Dermis blood vessel endothelial cell (primary cell): ENCODE measurements around the gene SERPINA12. TPM values are rescaled to one million over a fixed set of nuclear protein-coding genes. Genes with fewer than 3 reads are reported as not detected.

ENCODE experiments used
- total RNA-seq: library from RNA; depleted of rRNA; stranded (reverse); fragments of >200 nt; gene quantifications from 2 replicates; pipeline ENCODE4 v1.2.3, GENCODE V29; 2014

The SERPINA12 gene
- total RNA-seq, 1 donor from 2014 or later = not detected

Other genes starting within 250 kb of the SERPINA12 start
- gene SERPINA10, start 216.2 kb downstream of the SERPINA12 start, total RNA-seq = not detected in 2 replicates
- gene SERPINA6, start 186.1 kb downstream of the SERPINA12 start, total RNA-seq = not detected in 2 replicates
- gene SERPINA2, start 142.8 kb downstream of the SERPINA12 start, total RNA-seq = not detected in 2 replicates
- 0.23 and 0.51 TPM in 2 replicates for gene SERPINA1, start 120.9 kb downstream of the SERPINA12 start, total RNA-seq
- not detected in 2 replicates for gene SERPINA11, start 56.7 kb downstream of the SERPINA12 start, total RNA-seq
- gene SERPINA9, start 33.3 kb downstream of the SERPINA12 start, total RNA-seq = not detected in 2 replicates
- gene SERPINA4, start 52.0 kb upstream of the SERPINA12 start, total RNA-seq = not detected in 2 replicates
- gene SERPINA5, start 72.0 kb upstream of the SERPINA12 start, total RNA-seq = 0.17 and 0.33 TPM in 2 replicates
- 0.05 and 0.17 TPM in 2 replicates for gene SERPINA3, start 102.9 kb upstream of the SERPINA12 start, total RNA-seq